ENCODE results near the gene NDUFS2.

GRCh38 chr1:161228032-161228431 is 25.9 kb downstream of the NDUFS2 start:
- no peak for TF ChIP-seq SIN3A (IDR thresholded peaks at IDR 0.05; ENCODE audit: low read depth, low read length)
- no peak for TF ChIP-seq ZNF217 (IDR thresholded peaks at IDR 0.05)
- no peak for TF ChIP-seq RAD21 (IDR thresholded peaks at IDR 0.05; ENCODE audit: insufficient read depth, low read depth, low read length)
- TF ChIP-seq BCLAF1 (IDR thresholded peaks at IDR 0.05), result no peak
- TF ChIP-seq PBX3 (IDR thresholded peaks at IDR 0.05; ENCODE audit: insufficient replicate concordance, low read depth, low read length), result no peak
- no peak for TF ChIP-seq MXI1 (IDR thresholded peaks at IDR 0.05; ENCODE audit: low read depth, low read length)
- no peak for TF ChIP-seq EZH2 (IDR thresholded peaks at IDR 0.05; ENCODE audit: borderline replicate concordance, control insufficient read depth, low read depth, low read length)
- no peak for TF ChIP-seq EP300 (IDR thresholded peaks at IDR 0.05; ENCODE audit: borderline replicate concordance in 1 of 2, control insufficient read depth in 1 of 2, low read depth in 2 of 2, low read length in 2 of 2)
- TF ChIP-seq GATAD2B (conservative IDR thresholded peaks at IDR 0.05; ENCODE audit: low read depth), result no peak
- TF ChIP-seq NFIC (IDR thresholded peaks at IDR 0.05; ENCODE audit: low read depth, low read length), result no peak
- no peak for TF ChIP-seq CHD4 (IDR thresholded peaks at IDR 0.05)
- TF ChIP-seq POLR2A (IDR thresholded peaks at IDR 0.05; ENCODE audit: low read depth, low read length), result no peak
- no peak for TF ChIP-seq JUNB (IDR thresholded peaks at IDR 0.05)
